HG03097 (cell line): ENCODE data around the gene CELF2.
"Not testable (repeated sequence)": the region's sequence is repeated elsewhere in the genome, so short reads cannot be mapped to it uniquely, and the experiment has no call there.

Source experiments
- ATAC-seq: cut with Tn5 transposase; IDR thresholded peaks from one replicate; pipeline ENCODE4 v1.9.1; 2021; ENCODE audit not compliant: unreplicated experiment, low FRiP score

CELF2 gene

DNA sequence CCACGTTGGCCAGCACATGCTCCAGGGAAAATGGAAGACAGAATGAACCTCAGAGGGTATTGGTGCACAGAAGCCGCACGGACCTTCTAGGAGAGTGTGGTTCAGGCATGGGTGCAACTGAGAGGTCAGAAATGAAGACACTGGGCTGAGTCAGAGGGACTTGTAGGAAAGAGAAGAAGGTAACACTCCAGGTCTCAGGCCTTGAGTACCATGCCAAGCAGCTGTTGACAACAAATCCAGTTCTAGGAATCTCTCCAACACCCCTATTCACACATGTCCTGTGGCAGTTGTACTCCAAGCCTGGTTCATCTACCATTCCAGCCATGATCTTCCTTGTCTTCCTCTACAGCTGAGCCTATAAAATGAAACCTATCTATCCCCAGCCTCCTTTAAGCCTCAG lies 342.2 kb downstream of the CELF2 start:
- ATAC-seq, result no peak

DNA sequence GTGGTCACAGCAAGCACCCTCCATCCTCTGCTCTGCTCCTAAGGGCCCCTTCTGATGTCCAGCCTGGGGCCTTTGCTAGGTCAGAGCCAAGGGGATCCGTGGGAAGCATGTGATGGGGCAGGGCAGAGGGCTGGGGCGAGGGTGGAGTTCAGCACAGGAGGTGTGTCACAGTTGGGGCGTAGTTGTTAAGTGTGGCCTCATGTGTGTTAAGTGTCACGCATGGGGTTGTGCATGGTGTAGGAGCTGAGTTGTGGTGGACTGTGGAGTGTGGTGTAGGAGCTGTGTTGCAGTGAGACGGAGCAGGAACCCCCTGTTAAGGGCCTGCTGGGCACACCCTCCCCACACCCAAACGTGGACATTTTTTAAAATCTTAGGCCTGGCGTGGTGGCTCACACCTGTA lies 345.8 kb downstream of the CELF2 start:
- no peak for ATAC-seq

DNA sequence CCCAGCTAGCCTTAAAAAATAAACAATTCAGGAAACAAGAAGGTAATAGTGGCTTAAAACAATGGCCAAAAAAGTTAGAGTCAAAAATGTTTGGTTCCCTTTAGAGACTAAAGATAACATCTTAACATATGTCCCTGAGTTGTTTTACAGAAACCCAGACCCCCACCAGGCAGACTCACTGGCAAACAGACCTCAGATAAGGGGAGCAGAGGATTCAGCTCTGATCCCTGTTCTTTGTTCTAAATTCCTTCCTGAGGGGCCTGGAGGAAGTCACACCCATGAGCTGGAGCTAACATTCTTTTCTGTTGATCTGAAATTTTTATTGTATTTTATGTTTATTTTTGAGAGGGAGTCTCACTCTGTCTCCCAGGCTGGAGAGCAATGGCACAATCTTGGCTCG lies 346.6 kb downstream of the CELF2 start:
- no peak for ATAC-seq

DNA sequence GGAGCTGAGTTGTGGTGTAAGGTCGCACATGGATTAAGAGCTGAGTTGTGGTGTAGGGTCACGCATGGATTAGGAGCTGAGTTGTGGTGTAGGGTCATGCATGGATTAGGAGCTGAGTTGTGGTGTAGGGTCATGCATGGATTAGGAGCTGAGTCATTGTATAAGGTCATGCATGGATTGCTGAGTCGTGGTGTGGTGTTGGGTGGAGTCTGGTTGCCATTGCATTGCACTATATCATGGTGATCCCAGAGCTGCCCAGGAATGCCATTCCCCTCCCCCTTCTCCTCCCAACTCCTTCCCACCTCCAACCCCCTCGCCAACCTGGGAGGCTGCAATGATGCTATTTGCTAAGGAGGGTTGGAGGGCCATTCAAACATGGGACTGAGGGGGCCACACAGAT lies 349.2 kb downstream of the CELF2 start:
- not testable (repeated sequence) for ATAC-seq

DNA sequence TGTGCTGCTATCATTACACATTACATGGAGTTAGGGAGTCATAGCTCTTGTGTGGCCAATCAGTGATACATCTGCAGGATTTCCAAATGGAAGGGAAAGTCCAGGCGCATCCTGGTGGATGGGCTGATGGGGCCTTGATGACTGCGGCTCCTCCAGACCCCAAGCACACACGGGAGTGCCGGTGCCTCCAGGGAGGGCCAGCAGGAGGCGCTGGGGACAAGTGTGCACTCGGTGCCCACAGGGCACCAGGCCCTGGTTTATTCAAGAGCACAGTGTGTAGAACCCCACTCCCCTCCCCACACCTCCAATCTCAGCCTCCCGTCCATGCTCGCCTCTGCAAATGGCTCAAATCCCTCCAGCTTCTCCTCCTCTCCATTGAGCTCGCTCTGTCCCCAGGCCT lies 349.8 kb downstream of the CELF2 start:
- ATAC-seq, result no peak

DNA sequence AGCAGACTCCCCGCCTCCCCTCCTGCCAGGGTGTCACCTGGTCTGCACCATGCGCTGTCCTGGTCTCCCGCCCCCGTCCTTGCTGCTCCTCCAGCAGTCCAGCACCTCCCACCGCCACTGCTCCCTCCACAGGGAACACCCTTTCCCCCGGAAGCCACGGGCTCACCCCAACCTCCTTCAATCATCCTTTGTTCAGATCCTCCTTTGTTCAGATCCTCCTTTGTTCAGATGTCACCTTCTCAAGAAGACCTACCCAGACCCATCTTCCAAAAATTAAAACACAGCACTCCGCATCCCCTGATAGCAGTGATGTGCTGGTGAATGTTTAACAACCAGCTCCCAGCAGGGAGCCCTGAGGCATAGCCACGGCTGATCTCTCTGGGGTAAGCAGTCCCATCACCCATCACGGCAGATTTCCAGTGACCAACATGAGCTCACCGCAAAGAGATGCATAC lies 356.1 kb downstream of the CELF2 start:
- ATAC-seq, result no peak

DNA sequence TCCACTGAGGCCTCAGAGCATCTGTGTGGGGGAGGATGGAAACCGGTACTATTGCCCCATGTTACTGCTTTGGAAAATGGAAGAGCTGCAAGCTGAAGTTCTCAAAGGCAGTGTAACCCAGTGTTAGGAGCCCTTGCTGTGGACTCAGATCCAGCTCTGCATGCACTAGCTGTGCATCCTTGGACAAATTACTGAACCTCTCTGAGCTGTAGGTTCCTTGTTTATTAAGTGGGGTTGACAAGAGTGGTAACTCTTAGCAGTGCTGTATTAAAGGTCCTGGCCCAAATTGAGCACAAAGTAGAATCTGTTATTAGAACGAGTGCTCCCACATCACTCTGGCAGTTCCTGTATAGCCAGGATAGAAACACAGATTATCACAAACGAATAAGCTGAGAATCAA lies 359.6 kb downstream of the CELF2 start:
- no peak for ATAC-seq

DNA sequence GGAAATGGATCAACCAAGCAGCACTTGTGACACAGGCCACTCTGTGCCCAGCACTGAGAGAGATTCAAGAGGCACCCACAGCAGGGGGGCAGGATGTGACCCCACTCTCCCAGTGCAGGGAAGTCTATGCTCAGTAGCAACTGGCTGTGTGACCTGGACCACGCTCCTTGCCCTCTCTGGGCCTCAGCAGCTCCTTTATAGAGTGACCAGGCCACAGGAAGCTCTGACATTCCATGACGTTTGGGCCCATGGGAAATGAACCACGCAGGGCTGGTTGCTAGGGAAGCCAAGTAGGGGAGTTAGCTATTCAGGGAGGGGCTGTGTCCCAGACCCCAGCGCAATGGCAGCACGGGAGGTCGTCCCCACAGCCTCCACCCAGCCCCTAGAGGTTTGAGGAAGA lies 361.2 kb downstream of the CELF2 start:
- no peak for ATAC-seq

DNA sequence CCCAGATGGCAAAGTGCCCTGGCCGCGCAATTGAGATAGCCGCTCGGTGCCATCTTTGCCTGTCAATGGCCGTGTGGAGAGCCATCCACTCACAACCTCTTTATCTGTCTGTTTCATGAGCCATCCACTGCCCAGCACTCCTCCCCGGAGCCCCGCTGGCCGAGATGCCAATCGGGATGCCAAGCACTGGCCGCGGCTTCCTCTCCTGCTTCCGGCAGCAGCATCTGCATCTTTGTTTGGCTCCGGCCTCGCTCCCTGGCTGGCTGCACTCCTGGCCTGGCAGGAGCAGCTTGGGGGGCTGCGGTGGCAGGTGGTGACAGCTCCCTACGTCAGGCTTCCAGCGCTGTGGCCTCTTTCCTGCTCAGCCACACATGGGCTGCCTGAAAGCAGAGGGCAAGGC lies 362.1 kb downstream of the CELF2 start:
- ATAC-seq, result no peak

DNA sequence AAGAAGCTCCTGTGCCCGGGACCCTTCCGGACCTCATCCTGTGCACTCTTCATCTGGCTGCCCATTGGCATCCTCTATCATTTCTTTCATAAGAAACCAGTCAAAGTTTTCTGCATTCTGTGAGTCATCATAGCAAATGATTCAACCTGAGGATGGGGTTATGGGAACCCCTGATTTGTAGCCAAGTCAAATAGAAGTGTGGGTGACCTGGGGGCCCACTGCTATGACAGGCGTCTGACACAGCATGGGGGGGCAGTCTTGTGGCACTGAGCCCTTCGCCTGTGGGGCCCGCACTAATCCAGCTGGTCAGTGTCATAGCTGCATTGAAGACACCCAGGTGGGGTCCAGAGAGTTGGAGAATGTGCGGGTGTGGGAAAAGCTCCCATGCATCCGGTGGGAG lies 363.4 kb downstream of the CELF2 start:
- ATAC-seq, result no peak

DNA sequence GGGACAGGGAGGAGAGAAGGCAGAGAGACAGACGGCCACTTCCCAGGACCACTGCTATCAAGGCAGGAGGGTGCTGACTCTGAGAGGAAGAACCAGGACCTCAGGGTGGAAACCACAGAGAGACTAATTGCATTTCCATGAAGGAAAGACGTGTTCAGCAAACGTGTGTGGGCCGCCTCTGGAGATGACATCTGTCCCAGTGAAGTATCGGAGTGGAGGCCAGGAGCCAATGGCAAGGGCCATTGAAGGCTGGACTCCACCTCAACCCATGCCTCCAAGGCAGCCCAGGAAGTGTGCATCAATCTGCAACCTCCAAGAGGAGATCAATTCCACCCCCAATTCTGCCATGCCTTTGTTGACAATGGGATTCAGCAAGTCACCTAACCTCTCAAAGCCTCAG lies 363.8 kb downstream of the CELF2 start:
- no peak for ATAC-seq

DNA sequence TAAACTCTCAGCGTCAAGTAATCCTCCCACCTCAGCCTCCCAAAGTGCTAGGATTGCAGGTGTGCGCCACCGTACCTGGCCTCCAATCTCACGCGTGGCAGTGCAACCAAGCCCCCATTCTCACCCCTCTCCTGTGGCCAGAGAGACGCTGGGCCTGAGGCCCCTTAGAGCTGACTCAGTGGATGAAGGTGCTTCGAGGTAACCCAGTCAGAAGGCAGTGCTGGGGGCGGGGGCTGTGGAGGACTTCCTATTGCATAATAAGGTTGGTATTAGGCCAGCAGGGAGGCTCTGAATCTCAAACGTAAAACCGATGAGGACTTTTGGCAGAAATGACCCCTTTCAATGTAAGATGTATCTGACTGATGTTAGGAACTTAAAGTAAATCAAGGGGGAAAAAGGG lies 364.5 kb downstream of the CELF2 start:
- ATAC-seq, result no peak

DNA sequence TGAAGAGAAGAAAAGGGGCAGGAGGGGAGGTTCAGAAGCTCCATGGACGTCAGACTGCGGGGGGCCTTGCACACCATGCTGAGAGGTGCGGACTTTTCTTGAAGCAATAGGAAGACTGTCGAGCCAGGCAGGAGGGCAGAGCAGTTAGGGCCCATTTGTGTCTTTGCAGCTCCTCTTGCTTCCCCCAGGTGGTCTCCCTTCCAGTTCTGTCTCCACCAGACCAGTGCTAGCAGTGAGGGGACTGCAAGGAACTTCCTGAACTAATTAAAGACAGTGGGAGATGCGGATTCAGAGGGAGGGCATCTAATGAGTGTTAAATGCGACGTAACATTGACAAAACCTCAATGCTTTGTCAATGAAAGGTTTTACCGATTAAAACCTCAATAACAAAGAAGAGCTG lies 368.4 kb downstream of the CELF2 start:
- ATAC-seq, result no peak
